ENCODE data around the gene IFI27.

IFI27 gene

DNA sequence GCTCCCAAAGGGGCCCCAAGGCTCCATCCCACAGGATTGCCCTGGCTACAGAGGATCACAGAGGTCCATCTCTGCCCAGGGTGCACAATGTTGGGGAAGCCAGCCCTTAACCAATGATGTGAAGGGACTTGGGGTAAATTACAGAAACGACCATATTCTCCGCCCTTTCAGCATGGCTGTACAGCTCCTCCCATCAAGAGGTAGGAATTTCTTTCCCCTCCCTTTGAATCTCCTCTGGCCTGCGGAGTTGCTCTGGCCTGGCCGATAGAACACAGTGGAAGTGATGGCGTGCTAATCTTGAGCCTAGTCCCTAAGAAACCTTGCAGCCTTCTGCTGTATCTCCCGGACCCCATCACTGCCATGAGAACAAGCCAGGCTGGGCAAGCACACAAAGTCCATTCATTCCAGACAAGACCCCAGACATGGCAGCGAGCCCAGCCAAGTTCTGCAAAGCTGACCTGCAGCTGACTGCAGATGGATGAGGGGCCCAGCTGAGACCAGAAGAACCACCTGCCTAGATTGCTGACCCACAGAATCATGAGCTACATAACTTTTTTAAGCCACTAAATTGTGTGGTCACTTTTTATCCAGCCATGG, 6.9 kb upstream of the IFI27 start:
- DNase-seq, result no peak

GRCh38 chr14:94104731-94105130, 5.8 kb upstream of the IFI27 start:
- DNase-seq, result no peak

DNA sequence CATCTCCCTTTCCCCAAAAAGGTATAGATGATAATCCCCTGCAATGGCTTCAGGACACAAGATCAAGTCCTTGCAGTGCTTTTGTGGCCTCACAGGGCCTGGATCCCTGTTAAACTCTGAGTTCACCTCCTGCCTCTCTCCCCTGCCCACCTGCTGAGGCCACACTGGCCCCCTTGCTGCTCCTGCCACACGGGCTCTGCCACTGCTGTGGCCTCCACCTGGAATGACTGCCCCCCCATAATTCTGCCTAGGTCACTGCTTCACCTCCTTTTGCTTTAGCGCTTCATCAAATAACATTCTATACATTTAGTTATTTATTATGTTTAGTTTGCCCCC, 653 bp upstream of the IFI27 start:
- DNase-seq, result no peak

DNA sequence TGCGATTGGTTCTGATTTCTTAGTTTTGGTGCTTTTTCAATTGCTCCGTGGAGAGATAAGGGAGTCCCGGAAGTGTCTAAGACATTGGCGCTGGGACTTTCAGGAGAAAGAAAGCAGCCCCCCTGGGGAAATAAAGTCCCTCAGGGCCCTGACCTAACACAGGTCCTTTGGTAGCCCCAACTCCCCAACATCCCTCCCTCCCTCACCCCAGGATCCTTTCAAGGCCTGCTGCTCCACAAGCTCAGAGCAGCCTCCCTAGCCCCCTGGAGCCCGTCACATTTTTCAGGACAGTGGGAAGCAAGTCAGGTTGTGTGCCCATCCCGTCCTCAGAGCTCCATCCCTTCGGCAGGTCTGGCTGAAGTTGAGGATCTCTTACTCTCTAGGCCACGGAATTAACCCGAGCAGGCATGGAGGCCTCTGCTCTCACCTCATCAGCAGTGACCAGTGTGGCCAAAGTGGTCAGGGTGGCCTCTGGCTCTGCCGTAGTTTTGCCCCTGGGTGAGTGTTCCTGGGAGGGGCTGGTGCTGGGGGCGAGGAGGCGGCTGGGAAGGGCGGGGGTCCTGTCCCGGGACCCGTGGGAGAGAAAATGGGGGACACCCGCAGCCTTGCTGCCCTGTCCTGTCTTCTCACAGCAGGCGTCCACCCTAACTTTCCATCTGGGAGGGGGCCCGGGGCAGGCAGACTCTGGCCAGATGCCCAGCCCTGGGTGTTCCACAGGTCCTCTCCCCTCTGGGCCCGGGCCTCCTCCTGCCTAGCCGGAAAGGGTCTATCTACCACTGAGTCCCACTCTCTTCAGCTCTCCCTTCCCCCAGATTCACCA, 950 bp downstream of the IFI27 start:
- DNase-seq, result no peak

- no peak for DNase-seq
Measured at GRCh38 chr14:94112513-94113063, 2.1 kb downstream of the IFI27 start.

GRCh38 chr14:94113073-94113472, 2.5 kb downstream of the IFI27 start:
- DNase-seq, result no peak

- no peak for DNase-seq
Measured at GRCh38 chr14:94113490-94113889, 3.0 kb downstream of the IFI27 start.

GRCh38 chr14:94113908-94114588, 3.5 kb downstream of the IFI27 start:
- DNase-seq, result no peak

GRCh38 chr14:94114589-94115057, 4.1 kb downstream of the IFI27 start:
- no peak for DNase-seq

DNA sequence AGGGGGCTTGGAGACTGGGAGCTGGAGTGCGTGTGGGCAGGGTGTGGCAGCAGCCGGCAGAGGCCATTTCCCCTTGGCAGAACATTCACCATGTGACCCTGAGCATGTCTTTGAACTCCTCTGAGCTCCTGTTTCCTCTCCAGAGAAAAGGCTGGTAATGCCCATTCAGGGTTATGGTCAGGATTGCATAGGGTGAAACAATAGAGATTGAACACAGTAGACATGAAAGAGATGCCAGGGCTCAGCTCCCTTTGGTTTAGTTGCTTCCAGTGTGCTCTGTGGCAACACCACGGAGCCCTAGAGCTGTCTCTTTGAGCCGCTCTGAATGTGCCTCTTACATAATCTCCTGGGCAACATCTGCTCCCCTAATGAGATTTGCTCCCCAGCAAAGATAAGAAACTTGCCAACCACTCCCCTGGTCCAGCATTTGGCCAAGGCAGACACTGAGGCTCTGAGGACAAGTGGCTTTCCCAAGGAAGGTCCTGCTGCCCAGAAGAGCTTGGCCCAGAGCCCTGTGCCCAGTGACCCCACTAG, 4.6 kb downstream of the IFI27 start:
- no peak for DNase-seq

- no peak for DNase-seq
Measured at GRCh38 chr14:94115631-94116030, 5.1 kb downstream of the IFI27 start.

GRCh38 chr14:94116701-94117100, 6.2 kb downstream of the IFI27 start:
- DNase-seq, result no peak

- no peak for DNase-seq
Measured at GRCh38 chr14:94117856-94118255, 7.3 kb downstream of the IFI27 start.

DNA sequence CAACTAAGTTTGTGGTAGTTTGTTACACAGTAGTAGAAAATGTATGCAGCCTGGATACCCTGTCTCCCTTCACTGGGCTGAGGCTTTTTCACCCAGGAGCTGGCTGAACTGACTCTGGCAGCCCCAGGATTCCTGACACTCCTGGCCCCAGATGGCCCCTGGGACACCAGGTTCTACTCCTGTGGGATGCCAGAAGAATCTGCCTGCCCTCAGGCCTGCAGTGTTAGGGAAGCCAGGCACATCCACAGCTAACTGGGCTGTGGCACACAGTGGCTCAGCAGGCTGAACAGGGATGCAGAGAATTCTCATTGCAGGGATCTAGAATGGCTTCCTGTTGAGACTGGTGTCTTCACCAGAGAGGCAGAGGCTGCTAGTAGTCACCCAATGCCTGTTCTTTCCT, 8.5 kb downstream of the IFI27 start:
- no peak for DNase-seq

- DNase-seq, result no peak
Measured at GRCh38 chr14:94120667-94121340, 10.3 kb downstream of the IFI27 start.

- no peak for DNase-seq
Measured at GRCh38 chr14:94121485-94121884, 10.9 kb downstream of the IFI27 start.

DNA sequence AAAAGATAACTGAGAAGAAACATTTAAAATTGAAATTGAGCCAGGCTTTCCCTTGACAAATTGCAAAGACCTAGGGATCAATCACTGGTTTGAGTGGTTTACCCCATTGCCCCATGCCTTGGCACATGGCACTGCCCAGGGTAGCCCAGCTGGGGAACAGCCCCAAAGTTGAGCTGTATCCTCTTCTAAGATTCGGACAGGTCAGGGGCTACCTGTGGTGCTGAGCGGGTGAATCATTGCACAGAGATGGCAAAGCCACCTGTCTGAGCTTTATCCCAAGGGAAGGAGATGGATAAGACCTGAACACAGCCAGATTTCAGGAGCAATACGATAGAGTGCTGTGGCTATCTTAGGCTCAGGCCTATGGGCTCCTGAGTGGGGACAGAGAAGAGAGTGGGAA, 11.9 kb downstream of the IFI27 start:
- no peak for DNase-seq

- DNase-seq, result no peak
Measured at GRCh38 chr14:94123296-94123695, 12.8 kb downstream of the IFI27 start.

DNA sequence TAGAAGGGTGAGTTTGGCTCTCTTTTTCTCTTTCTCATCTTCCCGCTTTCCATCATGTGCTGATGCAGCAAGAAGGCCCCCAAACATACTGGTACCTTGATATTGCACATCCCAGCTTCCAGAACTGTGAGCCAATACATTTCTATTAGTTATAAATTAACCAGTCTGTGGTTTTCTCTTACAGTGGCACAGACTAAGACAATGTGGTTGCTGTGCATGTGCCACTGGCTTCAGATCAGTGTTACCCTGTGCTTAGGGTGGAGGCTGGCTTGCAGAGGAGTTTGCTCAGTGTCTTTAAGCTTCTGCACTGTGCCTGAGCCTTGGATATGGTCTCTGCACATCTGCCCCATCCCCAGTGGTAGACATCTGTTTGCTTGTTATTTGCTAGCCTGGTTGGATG, 13.3 kb downstream of the IFI27 start:
- DNase-seq, result no peak

GRCh38 chr14:94124582-94125377, 14.2 kb downstream of the IFI27 start:
- DNase-seq, result no peak

DNA sequence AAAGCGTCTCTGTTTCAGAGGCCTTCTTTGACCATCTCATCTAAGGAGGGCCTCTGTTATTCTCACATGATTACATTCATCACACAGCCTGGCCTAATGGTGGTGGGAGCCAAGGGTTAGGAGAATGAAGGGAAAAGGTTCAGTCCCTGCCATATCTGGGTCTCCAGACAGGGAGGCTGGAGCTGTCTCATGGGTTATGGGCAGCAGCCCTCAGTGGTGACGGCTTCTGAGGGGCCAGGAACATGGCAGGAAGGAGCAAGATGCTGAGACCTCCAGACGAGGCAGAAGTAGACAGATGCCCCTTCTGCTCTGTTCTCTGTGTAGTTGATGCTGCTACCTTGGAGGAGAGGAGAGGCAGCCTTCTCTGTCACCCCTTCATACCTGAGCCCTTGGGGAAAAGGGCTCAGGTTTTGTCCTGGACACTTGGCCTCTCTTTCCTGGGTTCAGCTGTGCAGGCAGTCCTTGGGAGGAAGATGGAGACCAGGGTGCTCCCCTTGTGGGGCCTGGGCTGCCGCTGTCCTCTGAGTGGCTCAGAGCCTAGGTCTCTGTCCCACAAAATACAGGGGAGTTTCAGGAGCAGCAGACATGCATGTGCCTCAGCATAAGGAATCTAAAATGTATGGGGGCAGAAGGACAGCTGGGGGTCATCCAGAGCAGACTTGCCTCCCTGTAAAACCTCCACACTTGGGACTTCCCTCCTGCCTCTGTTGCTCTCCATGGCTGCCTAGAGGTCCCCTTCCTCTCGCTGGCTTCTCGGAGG, 15.3 kb downstream of the IFI27 start:
- no peak for DNase-seq

DNA sequence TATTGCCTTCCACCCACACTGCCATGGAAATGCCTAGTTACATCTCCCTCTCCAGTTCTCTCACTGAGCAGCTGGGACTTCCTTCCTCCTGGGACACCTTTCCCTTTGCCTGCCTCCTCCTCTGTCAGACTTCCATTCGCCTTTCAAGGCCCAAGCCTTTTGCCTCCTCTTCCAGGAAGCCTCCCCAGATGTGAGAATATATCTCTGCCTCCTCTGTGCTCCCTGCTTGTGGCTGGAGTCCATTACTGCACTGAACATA, 15.8 kb downstream of the IFI27 start:
- no peak for DNase-seq
